Fibroblast of skin of left quadriceps (primary cell): ENCODE data around the gene NFIA.

Experiments
- DNase-seq, 2 experiments: peaks; one replicate each; pipeline ENCODE4 v3.0.0-alpha.2; 2013; ENCODE audit warnings: low read depth in 2 of 2

The NFIA gene

DNA sequence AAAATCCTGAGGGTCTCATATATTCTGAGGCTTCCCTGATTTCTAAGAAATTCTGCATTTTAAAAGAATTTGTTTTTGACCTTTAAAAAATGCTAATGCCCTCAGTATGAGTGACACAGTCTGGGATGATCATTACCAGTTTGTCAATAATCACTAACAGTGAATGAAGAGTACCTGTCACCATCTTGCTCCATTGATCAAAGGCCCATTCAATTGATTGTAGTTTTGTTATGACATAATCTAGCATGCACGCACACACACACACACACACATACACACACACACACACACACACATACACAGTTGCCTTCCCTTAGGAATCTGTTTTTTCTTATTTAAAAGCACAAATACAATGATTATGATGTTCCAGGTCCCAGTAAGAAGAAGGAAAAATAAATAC is 250.4 kb downstream of the NFIA start:
- DNase-seq, result no peak

- no peak for DNase-seq
Observed at GRCh38 chr1:61334718-61335589, 252.6 kb downstream of the NFIA start.

DNA sequence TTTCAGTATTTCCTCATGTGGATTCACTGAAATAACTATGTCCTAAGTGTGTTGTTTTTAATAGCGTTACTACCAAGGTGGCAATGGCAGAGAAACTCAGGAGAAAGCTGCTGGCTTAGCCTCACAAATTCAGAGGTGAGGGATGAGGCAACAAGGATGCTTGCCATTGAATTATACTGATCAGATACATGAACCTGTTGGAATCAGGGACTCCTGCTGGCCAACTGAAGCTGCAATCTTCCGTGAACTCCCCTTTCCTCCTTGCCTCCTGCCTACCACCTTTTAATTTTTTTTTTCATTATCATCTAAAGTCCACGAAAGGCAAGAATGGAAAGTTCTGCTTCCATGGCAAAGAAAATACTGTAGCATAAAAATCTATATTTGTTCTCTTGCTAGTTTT is 254.7 kb downstream of the NFIA start:
- no peak for DNase-seq

DNA sequence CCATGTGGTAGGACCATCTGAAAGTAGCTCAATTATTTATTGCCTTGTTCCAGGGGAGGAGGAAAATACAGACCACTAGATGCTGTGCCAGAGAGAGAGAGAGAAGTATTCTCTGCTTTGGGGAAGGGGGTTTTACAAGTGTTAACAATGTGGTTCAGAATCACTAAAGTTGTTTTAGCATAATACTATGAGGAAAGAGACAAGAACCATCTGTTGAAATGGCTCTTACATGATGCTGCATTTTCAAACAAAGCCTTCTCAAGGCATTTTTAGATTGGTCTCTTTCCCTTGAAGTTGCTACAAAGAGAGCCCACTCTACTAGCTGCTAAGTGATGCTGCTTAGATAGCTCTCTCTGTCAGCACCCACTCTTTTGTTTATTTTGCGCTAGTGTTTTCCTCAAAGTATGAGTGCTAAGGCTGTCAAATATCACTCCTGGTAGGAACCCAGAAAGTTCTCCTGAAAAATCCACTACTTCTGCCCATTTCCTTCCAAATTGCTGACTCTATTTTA is 255.1 kb downstream of the NFIA start:
- DNase-seq, result no peak

- peak; percentile 50 to 52 for DNase-seq
Observed at GRCh38 chr1:61337981-61338848, 255.9 kb downstream of the NFIA start.

DNA sequence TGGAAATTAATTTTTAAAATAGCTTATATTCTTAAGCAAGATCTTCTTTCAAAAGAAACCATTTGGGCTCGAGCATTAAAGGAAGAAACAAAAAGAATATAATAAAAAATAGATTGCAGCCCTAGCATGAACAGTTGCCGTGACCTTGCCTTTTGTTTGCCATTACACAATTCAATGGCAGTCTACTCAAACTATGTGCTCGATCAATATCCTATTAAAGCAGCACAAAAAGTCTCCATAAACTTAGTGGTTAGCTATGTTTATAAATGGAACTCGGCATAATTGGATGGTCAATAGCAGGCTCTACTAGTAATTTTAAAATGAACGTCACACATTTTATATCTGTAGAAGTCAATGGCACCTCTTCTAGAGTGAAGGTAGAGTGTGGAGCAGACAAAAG is 256.5 kb downstream of the NFIA start:
- DNase-seq, result no peak

- no peak for DNase-seq
Observed at GRCh38 chr1:61341426-61341825, 259.1 kb downstream of the NFIA start.

GRCh38 chr1:61343734-61344420 is 261.5 kb downstream of the NFIA start:
- DNase-seq, result no peak

DNA sequence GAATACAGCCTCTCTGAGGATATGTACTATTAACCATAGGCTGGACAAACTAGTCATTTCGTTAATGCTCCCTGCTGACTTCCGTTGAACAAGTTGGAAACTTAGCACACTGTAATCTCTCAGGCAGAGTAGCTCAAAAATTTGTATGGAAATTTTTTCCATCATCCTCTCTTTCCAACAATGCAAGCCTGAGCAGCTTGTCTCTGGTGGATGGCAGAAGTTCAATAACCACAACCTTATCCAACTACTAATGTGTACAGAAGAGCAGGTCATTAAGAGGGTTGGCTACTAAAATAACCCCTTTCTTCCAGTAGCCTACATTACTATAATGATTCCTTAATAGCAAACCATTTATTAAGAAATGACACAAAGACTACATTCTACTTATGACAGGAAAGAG is 262.3 kb downstream of the NFIA start:
- no peak for DNase-seq

DNA sequence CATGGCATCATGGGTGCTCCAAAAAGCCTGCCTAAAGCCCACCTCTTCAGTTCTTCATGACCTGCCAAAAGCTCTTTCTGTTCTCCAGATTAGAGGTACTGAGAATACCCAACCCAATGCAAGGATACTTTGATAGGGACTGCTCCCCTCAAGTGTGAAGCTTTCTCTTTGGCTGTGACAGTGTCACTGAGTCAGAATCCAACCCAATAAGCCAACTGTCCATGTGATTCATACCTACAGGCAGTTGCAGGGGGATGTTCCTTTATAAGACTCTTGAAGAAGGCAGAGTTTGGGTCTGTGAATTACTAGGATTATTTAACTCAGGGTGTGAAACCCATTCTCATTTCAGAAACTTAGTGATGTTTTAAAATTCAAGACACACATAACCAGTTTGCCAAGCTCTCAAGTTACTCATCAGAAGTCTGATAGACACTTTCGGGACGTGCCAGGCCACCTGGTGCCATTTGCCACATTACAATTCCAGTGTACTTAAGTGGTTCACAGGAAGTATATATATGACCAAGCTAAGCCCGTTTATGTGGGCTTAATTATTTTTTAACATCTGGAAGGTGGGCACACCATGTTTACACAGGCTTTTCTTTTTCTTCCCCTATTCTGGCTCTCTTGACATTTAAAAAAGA is 265.8 kb downstream of the NFIA start:
- no peak for DNase-seq

- no peak for DNase-seq
Observed at GRCh38 chr1:61352845-61353435, 270.6 kb downstream of the NFIA start.

- no peak for DNase-seq
Observed at GRCh38 chr1:61353797-61354406, 271.5 kb downstream of the NFIA start.

DNA sequence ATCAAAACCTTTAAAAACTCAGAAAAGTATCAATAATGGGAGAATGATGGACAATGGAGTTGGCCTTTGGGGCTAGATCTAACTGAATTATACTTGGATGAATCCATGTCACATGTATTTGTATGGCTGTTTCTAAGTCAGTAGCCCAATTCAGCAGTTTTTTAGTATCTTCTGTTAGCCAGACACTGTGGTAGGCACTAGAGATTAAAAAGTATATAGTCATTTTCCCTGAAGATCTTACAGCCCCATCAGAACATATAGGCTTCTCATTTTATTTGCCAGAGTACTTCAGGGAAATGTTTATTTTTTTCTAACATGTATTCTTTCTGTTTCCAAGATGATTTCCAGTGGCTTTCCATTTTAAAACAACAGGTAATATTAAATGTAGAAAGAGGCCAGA is 273.7 kb downstream of the NFIA start:
- no peak for DNase-seq

GRCh38 chr1:61356995-61357394 is 274.6 kb downstream of the NFIA start:
- DNase-seq, result no peak

- no peak for DNase-seq
Observed at GRCh38 chr1:61357539-61357938, 275.2 kb downstream of the NFIA start.

- DNase-seq, result no peak
Observed at GRCh38 chr1:61358770-61359455, 276.6 kb downstream of the NFIA start.

DNA sequence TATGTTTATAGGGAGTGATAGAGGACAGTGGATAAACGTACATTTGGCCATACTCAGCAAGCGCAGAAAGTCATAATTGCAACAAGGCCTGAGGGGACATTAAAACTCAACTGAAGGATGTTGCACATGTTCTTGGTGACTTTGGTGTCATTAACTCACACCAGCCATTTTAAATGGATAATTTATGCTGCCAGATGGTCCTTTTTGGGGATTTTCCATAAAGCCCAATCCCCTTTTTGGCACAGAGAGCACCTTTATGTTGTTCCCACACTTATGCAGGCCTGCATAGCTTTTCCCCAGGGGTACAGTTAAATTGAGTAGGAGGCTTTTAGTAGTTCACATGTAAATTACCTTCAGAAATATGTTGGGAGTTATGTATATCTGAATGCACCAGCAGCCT is 279.6 kb downstream of the NFIA start:
- no peak for DNase-seq

DNA sequence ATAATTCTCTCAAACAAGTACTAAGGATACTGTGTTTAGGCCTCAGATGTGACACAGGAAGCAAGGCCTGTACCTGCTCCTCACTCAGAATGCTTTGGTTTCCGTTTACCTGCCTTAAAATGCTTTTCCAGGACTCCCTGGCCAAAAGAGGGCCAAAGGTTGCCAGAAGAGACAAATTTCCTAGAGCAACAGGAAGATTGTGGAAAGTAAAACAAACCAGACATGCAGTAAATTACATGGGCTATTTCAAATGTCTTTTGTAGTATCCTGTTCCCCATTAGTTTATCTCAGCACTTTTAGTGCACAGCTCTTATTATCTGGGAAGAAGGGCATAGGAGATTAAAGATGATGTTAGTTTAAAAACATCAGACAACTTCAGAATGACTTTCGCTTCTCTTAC is 280.0 kb downstream of the NFIA start:
- DNase-seq, result no peak

- DNase-seq, result no peak
Observed at GRCh38 chr1:61368366-61368765, 286.0 kb downstream of the NFIA start.

GRCh38 chr1:61368876-61369275 is 286.5 kb downstream of the NFIA start:
- DNase-seq, result no peak
